Measurements from ENCODE around the gene UGT1A6.
"Not testable (repeated sequence)": the region's sequence is repeated elsewhere in the genome, so short reads cannot be mapped to it uniquely, and the experiment has no call there.

Gene UGT1A6

DNA sequence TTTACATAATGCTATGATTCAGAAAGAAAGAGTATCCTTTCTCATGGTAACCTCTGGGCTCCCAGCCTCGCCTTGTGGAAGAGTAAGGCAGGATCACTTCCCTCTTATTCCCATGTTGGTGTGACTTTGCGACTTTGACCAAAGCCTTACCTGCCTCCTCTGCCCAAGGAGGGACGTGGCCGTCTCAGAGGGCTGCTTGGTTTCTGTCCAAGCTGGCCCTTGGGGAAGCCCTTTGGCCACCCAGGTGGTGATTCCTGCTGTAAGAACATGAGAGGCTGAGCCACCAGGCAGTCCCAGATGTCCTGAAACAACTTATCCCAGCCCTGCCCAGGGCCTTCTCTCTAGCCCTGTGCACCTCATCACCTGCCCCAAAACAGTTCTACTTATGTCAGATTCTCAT, 6.0 kb downstream of the UGT1A6 start:
- DNase-seq (ENCODE audit: low spot score) (no peak), ATAC-seq (ENCODE audit: low read depth) (no peak)
- peaks cover 8% of the 10 kb centered on the region for H3K4me1 ChIP-seq (ENCODE audit: insufficient read depth, poor library complexity, severe bottlenecking)
- no peaks in the 10 kb centered on the region for H3K27me3 ChIP-seq (ENCODE audit: insufficient read depth, poor library complexity, severe bottlenecking)
- no peaks in the 10 kb centered on the region for H3K9me3 ChIP-seq (ENCODE audit: severe bottlenecking)
- H3K27ac ChIP-seq (ENCODE audit: poor library complexity, severe bottlenecking): no peak overlapping the region
- no peaks in the 10 kb centered on the region for H3K36me3 ChIP-seq (ENCODE audit: low read depth)
- H3K4me3 ChIP-seq (ENCODE audit: severe bottlenecking): no peak overlapping the region
- TF ChIP-seq, protein P1, sequence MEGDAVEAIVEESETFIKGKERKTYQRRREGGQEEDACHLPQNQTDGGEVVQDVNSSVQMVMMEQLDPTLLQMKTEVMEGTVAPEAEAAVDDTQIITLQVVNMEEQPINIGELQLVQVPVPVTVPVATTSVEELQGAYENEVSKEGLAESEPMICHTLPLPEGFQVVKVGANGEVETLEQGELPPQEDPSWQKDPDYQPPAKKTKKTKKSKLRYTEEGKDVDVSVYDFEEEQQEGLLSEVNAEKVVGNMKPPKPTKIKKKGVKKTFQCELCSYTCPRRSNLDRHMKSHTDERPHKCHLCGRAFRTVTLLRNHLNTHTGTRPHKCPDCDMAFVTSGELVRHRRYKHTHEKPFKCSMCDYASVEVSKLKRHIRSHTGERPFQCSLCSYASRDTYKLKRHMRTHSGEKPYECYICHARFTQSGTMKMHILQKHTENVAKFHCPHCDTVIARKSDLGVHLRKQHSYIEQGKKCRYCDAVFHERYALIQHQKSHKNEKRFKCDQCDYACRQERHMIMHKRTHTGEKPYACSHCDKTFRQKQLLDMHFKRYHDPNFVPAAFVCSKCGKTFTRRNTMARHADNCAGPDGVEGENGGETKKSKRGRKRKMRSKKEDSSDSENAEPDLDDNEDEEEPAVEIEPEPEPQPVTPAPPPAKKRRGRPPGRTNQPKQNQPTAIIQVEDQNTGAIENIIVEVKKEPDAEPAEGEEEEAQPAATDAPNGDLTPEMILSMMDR (IDR thresholded peaks at IDR 0.05; ENCODE audit: poor library complexity, severe bottlenecking): no peak

DNA sequence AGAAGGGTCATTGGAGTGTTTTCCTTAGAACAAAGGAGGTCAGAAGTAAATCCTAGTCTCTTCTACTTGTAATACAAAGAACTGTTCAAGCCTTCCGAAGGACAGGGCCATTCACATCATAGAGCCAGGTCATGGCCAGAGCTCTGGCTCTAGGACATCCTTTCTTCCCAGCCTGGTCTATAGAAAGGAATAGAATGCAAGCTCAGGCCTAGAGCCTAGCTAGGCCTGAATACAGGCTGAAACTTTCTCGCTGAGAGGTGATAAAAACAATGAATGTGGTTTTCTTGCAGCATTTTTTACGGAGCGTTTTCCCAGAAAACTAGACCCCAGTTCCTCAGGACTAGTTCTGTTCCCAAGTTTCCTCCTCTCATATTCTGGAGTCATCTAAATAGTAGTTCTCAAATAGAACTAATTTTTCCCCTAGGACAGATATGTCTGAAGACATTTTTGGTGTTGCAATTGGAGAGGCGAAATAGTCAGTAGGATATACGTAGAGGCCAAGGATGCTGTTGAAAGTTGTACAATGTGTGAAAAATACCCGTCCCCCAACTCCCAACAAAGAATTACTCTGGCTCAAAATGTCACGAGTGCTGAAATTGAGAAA, 6.8 kb downstream of the UGT1A6 start:
- no peaks in the 10 kb centered on the region for H3K27me3 ChIP-seq (ENCODE audit: insufficient read depth, poor library complexity, severe bottlenecking)
- H3K4me3 ChIP-seq (ENCODE audit: severe bottlenecking): no peak overlapping the region
- H3K4me1 ChIP-seq (ENCODE audit: insufficient read depth, poor library complexity, severe bottlenecking): peaks cover 8% of the 10 kb centered on the region
- TF ChIP-seq, protein P1 (IDR thresholded peaks at IDR 0.05; ENCODE audit: poor library complexity, severe bottlenecking): no peak
- H3K27ac ChIP-seq (ENCODE audit: poor library complexity, severe bottlenecking): peak overlapping the region; percentile 24
- H3K36me3 ChIP-seq (ENCODE audit: low read depth): no peaks in the 10 kb centered on the region
- no peaks in the 10 kb centered on the region for H3K9me3 ChIP-seq (ENCODE audit: severe bottlenecking)
- DNase-seq (ENCODE audit: low spot score): no peak
- no peak for ATAC-seq (ENCODE audit: low read depth)

- no peaks in the 10 kb centered on the region for H3K9me3 ChIP-seq (ENCODE audit: severe bottlenecking)
- H3K27ac ChIP-seq (ENCODE audit: poor library complexity, severe bottlenecking): peak overlapping the region; percentile 24
- H3K27me3 ChIP-seq (ENCODE audit: insufficient read depth, poor library complexity, severe bottlenecking): no peaks in the 10 kb centered on the region
- no peaks in the 10 kb centered on the region for H3K36me3 ChIP-seq (ENCODE audit: low read depth)
- H3K4me1 ChIP-seq (ENCODE audit: insufficient read depth, poor library complexity, severe bottlenecking): peaks cover 8% of the 10 kb centered on the region
- DNase-seq (ENCODE audit: low spot score): no peak
- ATAC-seq (ENCODE audit: low read depth): no peak
- H3K4me3 ChIP-seq (ENCODE audit: severe bottlenecking): no peak overlapping the region
- TF ChIP-seq, protein P1 (IDR thresholded peaks at IDR 0.05; ENCODE audit: poor library complexity, severe bottlenecking): no peak
Measured at GRCh38 chr2:233700028-233700635, 7.4 kb downstream of the UGT1A6 start.

DNA sequence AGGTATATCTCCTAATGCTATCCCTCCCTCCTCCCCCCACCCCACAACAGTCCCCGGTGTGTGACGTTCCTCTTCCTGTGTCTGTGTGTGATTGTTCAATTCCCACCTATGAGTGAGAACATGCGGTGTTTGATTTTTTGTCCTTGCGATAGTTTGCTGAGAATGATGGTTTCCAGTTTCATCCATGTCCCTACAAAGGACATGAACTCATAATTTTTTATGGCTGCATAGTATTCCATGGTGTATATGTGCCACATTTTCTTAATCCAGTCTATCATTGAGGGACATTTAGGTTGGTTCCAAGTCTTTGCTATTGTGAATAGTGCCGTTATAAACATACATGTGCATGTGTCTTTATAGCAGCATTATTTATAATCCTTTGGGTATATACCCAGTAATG, 8.2 kb downstream of the UGT1A6 start:
- not testable (repeated sequence) for H3K27ac ChIP-seq (ENCODE audit: poor library complexity, severe bottlenecking); ATAC-seq (ENCODE audit: low read depth); H3K27me3 ChIP-seq (ENCODE audit: insufficient read depth, poor library complexity, severe bottlenecking); H3K36me3 ChIP-seq (ENCODE audit: low read depth); H3K4me3 ChIP-seq (ENCODE audit: severe bottlenecking); DNase-seq (ENCODE audit: low spot score); H3K9me3 ChIP-seq (ENCODE audit: severe bottlenecking)
- peaks cover 10% of the 10 kb centered on the region for H3K4me1 ChIP-seq (ENCODE audit: insufficient read depth, poor library complexity, severe bottlenecking)

DNA sequence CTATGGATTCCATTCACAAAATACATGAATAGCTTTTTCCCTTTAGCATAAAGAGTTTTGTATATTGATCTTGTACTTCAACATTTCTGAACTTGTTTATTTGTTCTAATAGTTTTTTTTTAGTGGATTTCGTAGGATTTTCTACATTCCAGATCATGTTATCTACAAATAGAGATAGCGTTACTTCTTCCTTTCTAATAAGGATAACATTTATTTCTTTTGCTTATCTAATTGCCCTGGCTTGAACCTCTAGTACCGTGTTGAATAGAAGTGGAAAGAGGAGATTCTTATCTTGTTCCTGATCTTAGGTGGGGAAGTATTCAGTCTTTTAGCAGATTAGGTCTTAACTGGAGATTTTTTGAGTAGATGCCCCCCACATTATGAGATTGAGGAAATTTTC, 9.5 kb downstream of the UGT1A6 start:
- ATAC-seq (ENCODE audit: low read depth) (no peak), DNase-seq (ENCODE audit: low spot score) (no peak)
- H3K27ac ChIP-seq (ENCODE audit: poor library complexity, severe bottlenecking): no peak overlapping the region
- TF ChIP-seq, protein P1 (IDR thresholded peaks at IDR 0.05; ENCODE audit: poor library complexity, severe bottlenecking): no peak
- H3K4me1 ChIP-seq (ENCODE audit: insufficient read depth, poor library complexity, severe bottlenecking): peaks cover 22% of the 10 kb centered on the region
- H3K4me3 ChIP-seq (ENCODE audit: severe bottlenecking): no peak overlapping the region
- no peaks in the 10 kb centered on the region for H3K9me3 ChIP-seq (ENCODE audit: severe bottlenecking)
- H3K27me3 ChIP-seq (ENCODE audit: insufficient read depth, poor library complexity, severe bottlenecking): no peaks in the 10 kb centered on the region
- H3K36me3 ChIP-seq (ENCODE audit: low read depth): no peaks in the 10 kb centered on the region

Data from RWPE2 (cell line).